ENCODE data around the gene BPGM.

The BPGM gene

DNA sequence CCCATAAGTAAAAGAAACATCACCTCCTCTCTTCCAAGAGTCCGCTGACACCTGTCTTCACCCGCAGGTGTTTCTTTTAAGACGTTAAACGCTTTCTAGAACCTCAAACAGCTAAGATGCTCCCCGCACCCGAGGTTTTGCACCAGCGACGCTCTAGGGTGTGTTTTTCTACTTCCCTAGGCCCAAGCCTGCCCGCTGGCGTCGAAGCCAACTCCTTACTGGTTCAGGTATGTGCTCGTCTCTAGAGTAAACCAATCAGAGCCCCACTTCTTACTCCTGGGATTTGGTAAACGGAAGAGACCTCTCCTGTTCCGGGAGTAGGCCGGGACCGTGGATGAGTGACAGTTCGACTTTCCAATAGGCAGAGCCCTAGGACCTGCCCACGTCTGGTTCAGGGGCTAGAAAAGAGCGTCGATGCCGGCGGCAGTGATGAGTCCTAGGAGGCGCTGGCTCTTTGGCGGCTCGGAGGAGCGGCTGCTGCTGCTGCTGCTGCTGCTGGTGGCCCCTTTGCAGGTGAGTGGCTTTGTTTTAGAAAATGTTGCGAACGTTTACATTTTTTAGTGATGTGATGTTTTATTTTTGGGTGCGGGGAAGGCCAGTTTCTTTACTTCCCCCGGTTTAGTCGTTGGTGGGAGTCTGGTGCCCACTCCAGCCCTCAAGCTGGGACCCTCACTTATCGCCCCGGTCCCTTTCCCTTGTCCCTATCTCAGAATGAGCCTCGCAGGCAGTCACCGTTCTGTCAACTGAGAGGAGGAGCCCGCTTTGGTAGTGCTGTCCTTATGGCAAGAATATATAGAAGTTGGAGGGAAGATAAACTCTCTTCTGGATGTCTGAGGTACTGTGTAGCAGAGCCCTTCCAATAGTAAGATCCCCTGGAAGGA is at the start of gene BPGM:
BPGM (plus strand) TSS at position 429 of the 881 bp plus-strand sequence. CDS start 14,655 bp downstream, outside the sequence.
- peak; percentile 99 for DNase-seq

DNA sequence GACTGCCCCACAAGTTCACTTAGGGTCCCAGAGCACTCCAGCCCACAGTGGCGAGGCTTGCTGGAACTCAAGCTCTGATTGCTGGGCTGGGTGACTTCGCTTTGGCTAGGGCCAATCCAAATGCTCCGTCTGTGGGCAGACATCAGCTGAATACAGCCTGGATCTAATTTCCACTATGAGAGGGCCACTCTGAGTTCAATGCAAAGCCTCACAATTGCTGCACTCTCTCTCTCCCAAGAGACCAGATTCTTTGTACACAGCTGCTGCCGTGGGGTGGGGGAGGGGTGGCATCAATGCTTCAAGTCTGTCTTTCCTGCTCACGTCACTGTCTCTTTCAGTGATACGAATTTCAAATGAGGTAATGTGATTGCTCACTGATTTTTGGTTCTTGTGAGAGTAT is 47.3 kb upstream of the BPGM start:
- DNase-seq, result no peak

DNA sequence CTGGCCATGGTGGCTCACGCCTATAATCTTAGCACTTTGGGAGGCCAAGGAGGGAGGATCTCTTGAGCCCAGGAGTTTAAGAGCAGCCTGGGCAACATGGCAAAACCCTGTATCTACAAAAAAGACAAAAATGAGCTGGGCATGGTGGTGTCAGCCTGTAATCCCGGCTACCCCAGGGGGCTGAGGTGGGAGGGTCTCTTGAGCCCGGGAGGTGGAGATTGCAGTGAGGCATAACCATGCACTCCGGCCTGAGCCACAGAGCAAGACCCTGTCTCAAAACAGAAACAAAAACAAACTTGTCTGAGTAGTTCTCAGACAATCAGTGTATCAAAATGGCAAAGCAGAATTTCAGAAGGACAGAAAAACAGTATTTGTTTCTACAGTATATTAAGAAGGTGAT is 45.2 kb upstream of the BPGM start:
- DNase-seq, result no peak

DNA sequence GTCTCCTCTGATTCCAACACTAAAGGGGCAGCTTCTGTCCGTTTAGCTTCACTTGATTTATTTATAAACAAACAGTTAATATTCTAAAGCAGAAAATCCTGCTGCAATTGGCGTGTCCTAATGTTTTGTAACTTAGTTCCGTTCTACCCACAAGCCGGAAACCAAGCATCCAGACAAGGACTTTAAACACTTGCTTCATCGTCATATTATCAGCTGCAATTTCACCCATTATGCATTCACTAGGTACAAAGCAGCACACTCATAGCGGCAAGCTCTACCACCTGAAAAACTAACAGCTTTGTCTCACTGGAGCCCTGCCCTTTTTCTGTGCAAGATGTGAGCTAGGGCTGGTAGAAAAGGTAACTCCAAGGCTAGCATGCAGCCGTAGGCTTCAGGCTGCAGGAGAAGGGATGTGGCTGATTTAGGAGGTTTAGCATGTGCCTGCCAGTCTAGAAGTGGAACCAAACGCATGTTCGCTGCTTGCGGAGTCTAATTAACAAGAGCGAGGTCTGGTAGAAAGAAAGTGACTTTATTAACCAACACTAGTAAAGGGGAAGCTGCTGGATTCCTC is 43.7 kb upstream of the BPGM start:
- no peak for DNase-seq

DNA sequence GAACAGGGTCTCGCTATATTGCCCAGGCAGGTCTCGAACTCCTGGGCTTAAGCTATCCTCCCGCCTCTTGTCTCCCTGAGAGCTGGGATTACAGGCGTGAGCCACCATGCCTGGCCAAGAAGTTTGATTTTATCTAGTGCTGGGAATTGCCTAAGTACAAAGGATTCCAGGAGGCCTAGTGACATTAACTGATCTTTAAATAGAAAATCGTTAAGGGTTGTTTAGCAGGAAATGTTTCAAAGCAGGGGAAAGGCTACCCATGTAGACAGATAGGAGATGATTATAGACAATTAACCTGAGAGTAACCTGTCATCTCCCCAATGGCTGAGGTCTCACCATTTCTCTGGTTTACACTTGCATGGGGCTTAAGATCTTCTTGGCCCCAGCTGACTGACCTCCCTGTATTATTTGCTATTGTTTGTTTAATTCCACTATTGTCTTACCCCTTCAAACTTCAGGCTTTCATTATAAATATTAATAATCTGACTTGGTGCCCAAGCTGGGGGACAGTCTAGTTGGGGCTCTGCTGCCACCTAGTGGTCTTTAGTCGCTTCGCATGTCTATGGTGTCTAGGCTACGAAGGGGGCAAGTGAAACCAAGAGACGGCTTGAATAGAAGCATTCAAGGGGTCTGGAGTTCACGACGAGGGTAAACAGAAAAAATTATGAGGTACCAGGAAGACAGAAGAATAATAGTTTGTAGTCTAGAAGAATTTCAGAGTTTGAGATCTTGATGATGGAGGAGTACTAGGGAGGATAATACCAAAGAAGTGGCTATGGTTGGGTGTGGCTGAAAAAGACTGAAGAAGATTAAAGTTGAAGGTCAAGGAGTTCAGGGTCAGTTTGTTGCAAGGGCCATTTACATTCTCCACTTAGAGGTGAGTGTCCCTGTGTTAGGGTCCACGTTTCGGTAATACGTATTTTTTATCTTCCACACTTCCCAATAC is 40.4 kb upstream of the BPGM start:
- DNase-seq, result peak; percentile 27

DNA sequence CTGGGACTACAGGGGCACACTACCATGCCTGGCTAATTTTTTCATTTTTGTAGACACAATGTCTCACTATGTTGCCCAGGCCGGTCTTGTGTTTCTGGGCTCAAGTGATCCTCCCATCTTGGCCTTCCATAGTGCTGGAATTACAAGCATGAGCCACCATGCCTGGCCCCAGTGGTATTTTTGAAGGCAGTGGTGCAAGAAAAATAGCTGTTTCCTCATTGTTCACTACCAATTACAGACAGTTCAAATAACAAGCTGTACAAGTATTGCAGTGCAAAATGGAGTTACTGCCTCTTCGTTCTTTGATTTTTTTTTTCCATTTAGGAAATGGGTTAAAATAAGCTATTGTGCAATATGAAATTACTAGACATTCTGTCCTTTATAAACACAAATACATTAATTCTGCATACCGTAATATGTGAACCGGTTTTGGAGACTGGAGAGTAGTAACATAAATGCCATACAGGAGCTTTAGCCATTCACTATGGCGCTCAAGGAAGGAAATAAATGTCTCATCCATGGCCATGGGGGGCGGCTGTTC is 35.0 kb upstream of the BPGM start:
- no peak for DNase-seq

DNA sequence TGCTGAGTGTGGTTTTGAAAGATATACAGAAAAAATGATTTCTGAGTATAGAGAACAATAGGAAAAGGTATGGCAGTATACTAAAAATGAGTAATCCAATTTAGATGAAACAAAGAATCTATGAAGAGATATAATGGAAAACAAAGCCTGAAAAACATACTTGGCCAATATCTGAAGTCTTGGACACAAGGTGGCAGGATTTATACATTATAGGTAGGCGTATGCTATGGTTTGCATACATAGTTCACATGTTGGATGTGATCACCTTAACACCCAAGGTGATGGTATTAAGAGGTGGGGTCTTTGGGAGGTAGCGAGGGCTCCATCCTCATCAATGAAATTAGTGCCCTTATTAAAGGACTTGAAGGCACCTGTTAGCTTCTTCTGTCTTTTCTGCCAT is 34.5 kb upstream of the BPGM start:
- DNase-seq, result no peak

DNA sequence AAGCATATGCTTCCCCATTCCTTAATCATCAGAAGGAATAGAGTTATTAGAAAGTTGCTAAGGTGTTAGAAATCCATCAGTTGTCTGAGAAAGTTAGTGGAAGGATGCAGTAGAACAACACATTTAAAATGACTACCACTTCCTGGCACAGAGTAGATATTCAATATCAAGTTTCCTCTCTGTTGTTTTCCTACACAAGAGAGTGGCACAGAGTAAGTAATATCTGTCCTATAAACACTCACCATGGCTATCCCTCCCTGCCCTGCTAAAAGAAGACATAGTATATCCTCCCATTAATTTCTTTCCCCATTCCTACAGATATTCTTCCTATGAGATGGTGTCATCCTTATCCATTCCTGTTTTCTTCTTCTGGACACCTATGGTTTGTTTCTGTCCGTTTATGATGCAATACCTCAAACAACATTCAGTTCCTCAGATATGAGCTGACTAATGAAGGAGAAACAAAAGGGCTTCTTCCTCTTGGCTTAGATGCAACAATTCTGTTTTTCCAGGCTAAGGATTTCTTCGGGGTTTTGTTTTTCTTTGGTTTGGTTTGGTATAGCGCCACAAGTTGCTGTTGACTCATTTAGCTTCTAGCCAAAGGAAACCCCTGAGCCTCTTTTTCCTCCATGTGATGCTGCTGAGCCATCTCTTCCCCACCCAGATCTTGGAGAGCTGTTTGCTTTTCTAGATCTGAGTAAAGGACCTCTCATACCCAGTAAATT is 32.9 kb upstream of the BPGM start:
- DNase-seq, result no peak

DNA sequence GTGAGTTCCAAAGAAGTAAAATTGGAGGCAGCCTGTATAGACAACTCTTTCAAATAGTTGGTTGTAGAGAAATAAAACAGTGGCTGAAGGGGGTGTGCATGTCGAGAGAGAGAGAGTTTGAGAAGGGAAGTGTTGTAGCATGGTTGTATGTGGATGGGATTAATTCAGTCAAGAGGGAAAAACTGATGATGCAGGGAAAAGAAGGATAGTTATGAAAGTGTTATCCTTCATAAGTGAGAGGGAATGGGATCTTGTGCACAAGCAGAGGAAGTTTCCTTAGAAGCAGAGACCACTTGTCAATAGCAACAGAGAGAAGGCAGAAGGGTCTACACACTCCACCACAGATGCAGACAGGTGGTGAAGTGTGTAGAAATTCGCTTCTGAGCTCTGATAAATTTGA is 30.0 kb upstream of the BPGM start:
- no peak for DNase-seq

DNA sequence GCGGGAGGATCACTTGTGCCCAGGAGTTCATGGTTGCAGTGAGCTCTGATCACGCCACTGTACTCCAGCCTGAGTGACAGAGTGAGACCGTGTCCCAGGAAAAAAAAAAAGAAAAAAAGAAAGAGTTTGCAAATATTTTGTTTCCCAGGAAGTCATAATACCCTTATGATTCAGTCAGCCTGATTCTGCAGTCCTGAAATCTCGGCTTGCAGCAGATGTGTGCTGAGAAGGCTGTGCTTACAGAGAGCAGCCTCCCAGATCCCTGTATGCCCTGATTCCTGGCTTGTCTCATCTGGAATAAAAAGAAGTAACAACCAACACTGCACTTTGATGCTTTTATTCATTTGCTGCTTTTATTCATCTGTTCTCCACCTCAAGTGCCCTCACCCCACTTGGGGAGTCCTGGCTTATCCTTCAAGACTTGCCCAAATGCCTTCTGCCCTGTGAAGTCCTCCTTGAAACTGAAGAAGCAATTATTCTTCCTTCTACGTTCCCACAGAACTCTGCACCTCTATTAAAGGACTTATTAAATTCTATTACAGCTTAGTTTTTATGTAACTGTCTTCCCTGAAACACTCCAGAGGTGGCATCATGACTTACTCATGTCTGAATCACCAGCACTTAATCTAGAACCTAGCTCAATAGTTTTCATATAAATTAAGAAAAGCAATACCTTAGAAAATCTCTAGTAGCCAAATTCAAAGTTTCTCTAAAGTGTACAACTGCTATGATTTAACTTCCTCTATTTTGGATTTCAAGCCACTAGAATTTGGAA is 27.7 kb upstream of the BPGM start:
- DNase-seq, result no peak

DNA sequence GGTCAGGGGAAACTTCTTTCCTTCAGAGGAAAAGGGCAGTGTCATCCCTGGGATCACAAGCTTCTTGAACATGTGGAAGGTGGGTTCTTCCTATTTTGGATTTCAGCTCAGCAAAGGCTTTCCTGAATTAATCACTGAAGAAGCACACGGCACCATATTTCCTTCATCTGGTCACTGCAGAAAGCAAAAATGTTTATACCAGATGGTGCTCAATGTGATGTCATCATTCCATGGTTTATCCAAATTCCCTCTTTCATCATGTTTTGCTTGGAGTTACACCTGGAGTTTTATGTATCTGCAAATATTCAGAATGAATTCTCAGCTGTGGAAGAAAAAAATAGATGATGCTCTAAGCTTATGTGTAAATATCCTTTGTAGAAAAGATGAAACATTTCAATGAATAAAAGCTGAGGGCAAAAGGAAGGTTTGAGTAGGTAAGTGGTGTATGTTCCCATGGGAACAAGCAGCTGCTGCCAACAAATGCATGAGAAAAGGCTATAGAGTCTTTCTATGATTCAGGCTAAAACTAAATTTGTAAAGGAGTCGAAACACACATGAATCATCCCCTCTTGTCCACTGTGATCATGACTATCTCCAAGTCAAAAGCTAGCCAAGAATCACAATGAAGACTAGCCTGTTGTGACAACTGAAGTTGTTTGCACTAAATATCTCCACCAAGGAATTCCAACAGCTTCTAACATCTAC is 26.9 kb upstream of the BPGM start:
- DNase-seq, result peak; percentile 51

DNA sequence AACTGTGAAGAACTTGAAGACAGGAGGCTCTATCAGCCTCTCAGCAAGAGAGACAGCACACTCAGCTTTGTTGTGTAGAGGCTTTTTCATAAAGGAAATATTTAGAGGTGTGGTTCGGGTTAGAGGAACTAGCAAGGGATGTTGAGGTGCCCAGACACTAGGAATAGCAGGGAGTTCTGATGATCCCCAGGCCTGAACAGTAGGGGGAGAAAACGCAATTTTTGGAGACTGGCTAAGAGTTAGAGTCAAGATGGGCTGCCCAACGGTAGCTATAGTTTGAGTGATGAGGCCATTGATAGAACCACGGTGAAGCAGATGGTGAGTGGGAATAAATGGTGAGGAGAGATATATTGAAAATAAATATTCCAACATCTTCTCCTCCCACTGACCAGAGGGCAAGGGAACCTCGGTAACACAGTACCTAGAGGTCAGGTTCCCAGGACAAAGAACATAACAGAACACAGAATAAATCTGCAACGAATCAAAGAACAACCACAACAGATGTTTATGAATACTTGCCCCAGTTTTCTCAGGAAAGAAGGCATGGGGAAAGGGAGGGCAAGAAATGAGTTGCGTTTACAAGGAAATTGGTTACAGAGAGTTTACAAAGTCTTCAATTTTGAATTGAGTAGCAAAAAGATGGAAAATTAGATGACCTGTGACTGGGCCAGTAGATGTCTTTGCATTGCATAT is 24.2 kb upstream of the BPGM start:
- no peak for DNase-seq

DNA sequence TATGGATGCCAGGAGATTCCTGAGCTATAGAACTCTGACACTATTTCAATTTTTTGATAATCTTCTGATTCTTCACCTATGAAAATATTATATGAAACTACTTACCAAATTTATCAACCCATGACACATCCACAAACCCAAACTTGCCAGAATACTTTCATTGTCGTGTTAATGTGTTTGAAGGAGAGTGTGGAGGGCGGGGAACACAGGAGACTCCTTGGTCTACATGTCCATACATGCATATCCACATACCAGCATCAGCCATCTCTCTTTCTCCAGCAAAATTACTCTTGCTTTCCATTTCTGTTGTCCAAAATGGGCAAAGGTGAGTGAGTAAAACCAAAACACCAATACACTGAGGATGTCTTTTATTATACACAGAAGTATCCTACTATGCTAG is 23.5 kb upstream of the BPGM start:
- DNase-seq, result no peak

DNA sequence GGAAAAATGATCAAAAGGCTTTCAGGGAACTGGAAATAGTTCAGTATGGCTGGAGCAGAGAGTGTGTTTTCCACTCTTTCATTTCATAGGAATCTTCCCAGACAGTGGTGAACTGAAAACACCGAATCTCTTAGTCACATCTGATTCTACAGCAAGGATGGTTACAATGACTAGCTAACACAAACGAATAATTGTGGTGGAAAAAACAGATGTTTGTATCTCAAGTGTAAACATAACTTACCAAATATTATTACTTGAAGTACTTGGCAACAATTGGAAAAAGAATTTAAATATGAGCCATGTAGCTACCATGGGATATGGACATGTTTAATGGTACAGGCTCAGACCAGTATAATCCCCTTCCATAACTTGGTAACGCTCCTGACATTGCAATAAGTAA is 21.1 kb upstream of the BPGM start:
- no peak for DNase-seq

DNA sequence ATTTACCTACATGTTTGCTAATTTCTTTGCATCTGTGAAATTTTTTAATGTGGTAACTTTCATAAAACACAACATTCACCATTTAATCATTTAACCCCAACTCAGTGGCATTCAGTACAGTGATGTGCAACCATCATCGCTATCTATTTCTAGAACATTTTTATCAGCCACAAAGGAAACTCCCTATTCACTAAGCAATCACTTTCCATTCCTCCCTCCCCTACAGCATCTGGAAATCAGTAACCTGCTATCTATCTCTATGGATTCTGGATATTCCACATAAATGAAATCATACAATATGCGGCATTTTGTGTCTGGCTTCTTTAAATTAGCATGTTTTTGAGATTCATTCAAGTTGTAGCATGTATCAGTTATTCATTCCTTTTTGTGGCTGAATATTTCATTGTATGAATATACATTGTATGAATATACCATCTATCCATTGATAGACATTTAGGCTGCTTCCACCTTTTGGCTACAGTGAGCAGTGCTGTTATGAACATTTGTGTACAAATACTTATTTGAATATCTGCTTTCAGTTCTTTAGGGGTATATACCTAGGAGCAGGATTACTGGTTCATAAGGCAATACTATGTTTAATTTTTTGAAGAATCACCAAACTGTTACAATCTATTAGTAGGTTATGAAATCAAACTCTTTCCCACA is 19.4 kb upstream of the BPGM start:
- DNase-seq, result no peak

DNA sequence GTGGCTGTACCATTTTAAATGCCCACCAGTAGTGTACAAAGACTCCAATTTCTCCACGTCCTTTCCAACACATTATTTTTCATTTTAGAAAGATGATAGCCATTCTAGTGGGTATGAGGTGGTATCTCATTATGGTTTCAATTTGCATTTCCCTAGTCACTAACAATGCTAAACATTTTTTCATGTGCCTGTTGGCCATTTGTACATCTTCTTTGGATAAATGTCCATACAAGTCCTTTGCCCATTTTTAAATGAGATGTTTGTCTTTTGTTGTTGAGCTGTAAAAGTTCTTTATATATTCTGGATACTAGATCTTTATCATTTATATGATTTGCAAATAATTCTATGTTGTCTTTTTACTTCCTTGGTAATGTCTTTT is 18.9 kb upstream of the BPGM start:
- DNase-seq, result no peak

DNA sequence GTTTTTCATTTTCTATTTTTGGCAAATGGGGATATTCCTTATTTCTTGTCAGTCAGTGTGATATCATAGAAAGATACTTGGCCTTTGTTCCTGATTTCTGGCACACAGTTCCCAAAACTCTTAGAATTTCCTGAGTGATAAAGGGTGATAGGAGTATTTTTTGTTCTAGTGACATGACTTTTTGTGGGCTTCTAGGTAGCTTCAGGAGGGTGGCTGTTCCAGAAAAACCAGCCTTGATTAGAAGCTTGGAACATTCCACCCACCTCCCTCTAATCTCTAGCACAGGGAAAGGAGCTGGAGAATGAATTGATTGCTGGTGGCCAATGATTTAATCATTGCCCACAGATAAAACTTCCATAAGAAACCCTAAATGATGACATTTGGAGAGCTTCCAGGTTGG is 17.2 kb upstream of the BPGM start:
- no peak for DNase-seq

DNA sequence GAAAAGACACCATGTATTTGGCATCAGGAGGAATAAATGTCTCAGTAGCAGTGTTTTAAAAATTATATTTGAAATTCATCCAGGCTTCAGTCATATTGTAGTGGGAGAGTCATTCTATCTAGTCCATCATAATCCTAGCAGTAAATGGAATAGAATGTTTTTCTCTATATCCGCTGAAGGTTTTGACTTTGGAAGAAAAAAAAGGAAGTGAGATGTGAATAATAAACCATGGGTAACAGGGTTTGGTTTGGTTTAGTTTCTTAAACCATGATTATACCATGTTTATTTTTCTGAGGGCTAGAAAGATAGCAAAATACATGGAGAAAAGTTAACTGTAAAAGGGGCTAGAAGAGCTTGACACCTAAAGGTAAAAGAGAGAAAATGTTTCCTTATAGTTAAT is 16.4 kb upstream of the BPGM start:
- no peak for DNase-seq

DNA sequence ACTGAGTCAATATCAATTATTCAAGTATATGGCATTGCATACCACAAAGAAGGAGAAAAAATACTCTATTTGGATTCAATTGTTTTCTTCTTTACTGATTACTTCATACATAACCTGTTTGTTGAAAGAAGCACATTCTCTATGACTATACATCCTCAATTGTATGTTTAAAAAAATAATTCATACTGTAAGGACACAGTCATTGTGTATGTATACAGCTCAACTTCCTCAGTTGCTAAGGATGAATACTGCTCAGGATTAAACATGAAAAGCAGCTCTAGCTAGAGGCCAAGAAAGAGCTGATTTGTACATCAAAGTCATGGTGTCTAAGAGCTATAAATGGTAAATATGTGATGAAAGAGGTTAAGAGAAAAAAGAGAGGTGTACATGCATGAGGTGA is 15.8 kb upstream of the BPGM start:
- no peak for DNase-seq

DNA sequence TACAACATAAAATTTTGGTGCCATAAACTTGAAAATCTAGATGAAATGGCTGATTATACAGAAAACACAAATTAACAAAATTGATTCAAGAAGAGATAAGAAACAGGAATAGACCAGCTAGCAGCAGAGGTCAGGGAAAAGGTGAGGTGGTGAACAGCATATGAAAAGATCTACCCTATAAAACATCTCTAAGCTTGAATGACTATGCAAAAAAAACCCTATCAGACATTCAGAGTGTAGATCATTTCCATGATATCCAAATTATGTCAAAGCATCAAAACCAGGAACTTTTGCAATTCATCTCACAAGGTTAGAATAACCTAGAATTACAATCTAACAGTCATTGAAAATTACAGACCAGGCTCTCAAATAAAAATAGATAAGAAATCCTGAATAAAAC is 14.6 kb upstream of the BPGM start:
- no peak for DNase-seq
